K562 (cell line): ENCODE measurements around the gene CREB3L1. TPM values are rescaled to one million over a fixed set of nuclear protein-coding genes. Genes with fewer than 3 reads are reported as not detected.

Experiments
- ARID1B ChIP-seq: fragments of 450-650 bp; IDR thresholded peaks from 2 replicates; pipeline ENCODE4 v1.6.1; 2016; ENCODE audit warnings: antibody characterized with exemption, mild to moderate bottlenecking, inconsistent platforms
- ARID2 ChIP-seq: fragments of 450-650 bp; IDR thresholded peaks from 2 replicates; pipeline ENCODE4 v1.6.1; 2017; ENCODE audit warnings: antibody characterized with exemption, mild to moderate bottlenecking
- BHLHE40 ChIP-seq: IDR thresholded peaks from 2 replicates; pipeline ENCODE4 v1.6.1; 2011; ENCODE audit warnings: low read length, improper control_type of control experiment
- CHD2 ChIP-seq: IDR thresholded peaks from 2 replicates; pipeline ENCODE4 v1.6.1; 2011; ENCODE audit warnings: low read depth, low read length
- CUX1 ChIP-seq: fragments of 200-800 bp; sonication (Bioruptor generic); IDR thresholded peaks from 2 replicates; pipeline ENCODE4 v1.6.1; 2016; ENCODE audit warnings: missing genetic modification characterization, missing compliant biosample characterization
- DACH1 ChIP-seq: fragments of 450-650 bp; IDR thresholded peaks from 2 replicates; pipeline ENCODE4 v1.6.1; 2018; ENCODE audit not compliant: partially characterized antibody
- DIDO1 ChIP-seq: fragments of 450-650 bp; IDR thresholded peaks from 2 replicates; pipeline ENCODE4 v1.6.1; 2016; ENCODE audit warnings: low read depth, missing biosample characterization, missing genetic modification characterization
- EP400 ChIP-seq: fragments of 450-650 bp; IDR thresholded peaks from 2 replicates; pipeline ENCODE4 v1.6.1; 2017; ENCODE audit warnings: antibody characterized with exemption, mild to moderate bottlenecking, moderate library complexity
- FOXM1 ChIP-seq, 2 experiments: fragments of 450-650 bp in 1 of 2; sonication (generic) in 1 of 2; formaldehyde crosslinking in 1 of 2; IDR thresholded peaks; 2 replicates each; pipeline versions ENCODE4 v1.6.1 to v1.9.0; 2017 to 2022; ENCODE audit warnings: low read depth in 2 of 2, mild to moderate bottlenecking in 2 of 2, missing genetic modification reagents in 1 of 2, moderate library complexity in 1 of 2
- FOXO4 ChIP-seq: fragments of 450-650 bp; formaldehyde crosslinking; IDR thresholded peaks from 2 replicates; pipeline ENCODE4 v1.4.0; 2020; ENCODE audit warnings: mild to moderate bottlenecking, moderate library complexity
- HDAC8 ChIP-seq: fragments of 450-650 bp; IDR thresholded peaks from 2 replicates; pipeline ENCODE4 v1.6.1; 2016; ENCODE audit warnings: mild to moderate bottlenecking, missing genetic modification characterization, moderate library complexity, missing compliant biosample characterization
- MAFG ChIP-seq: fragments of 450-650 bp; conservative IDR thresholded peaks from 2 replicates; pipeline ENCODE4 v1.6.1; 2016; ENCODE audit warnings: missing genetic modification characterization, missing compliant biosample characterization
- STAT6 ChIP-seq: sonication (generic); formaldehyde crosslinking; IDR thresholded peaks from 2 replicates; pipeline ENCODE4 v1.8.1; 2023; ENCODE audit warnings: mild to moderate bottlenecking, missing genetic modification reagents
- THRB ChIP-seq: fragments of 450-650 bp; formaldehyde crosslinking; conservative IDR thresholded peaks from 2 replicates; pipeline ENCODE4 v1.4.0; 2022; ENCODE audit warnings: mild to moderate bottlenecking, missing genetic modification characterization
- ZFPM2 ChIP-seq: fragments of 250-450 bp; sonication (Bioruptor Pico); IDR thresholded peaks from 2 replicates; pipeline ENCODE4 v1.5.1; 2022; ENCODE audit warnings: mild to moderate bottlenecking
- ZNF41 ChIP-seq: fragments of 250-450 bp; sonication (Bioruptor Pico); conservative IDR thresholded peaks from 2 replicates; pipeline ENCODE4 v1.4.0; 2020; ENCODE audit warnings: mild to moderate bottlenecking
- ZNF77 ChIP-seq: fragments of 250-450 bp; sonication (Bioruptor Pico); IDR thresholded peaks from 2 replicates; pipeline ENCODE4 v1.5.0; 2020
- polyA plus RNA-seq, 8 experiments: library from polyadenylated mRNA; depleted of rRNA in 4 of 8; stranded (reverse) in 5 of 8; unstranded in 3 of 8; fragments of >200 nt; fragmentation: Nextera tagmentation in 2 of 8; fragmentation: Illumina TruSeq in 1 of 8; extraction: Ambion mirVana in 2 of 8; extraction: Trizol in 1 of 8; gene quantifications; 2 replicates each; pipeline versions ENCODE4 v1.2.1 to v1.2.3, GENCODE V29; 2011 to 2014; ENCODE audit warnings: inconsistent platforms in 1 of 8, missing spikeins in 1 of 8
- total RNA-seq, 7 experiments: library from RNA; depleted of rRNA in 6 of 7; stranded (reverse); fragments of >200 nt in 6 of 7; fragmentation: Illumina TruSeq in 2 of 7; extraction: Trizol in 2 of 7; gene quantifications; 2 replicates each; pipeline versions ENCODE4 v1.2.1 to v1.2.3, GENCODE V29; 2011 to 2021; ENCODE audit warnings: low replicate concordance in 1 of 7

The CREB3L1 gene
- total and polyA plus RNA-seq, 9 of the 15 experiments (the other 6 are each of a cell fraction or from before 2014, with no cell fraction given) = 1.2 to 27.6 (median 3.7) TPM

- peak; percentile 69; the same call in 1 of the 2 replicates for TF ChIP-seq CUX1 (CRISPR knock-in tag)
- no peak for TF ChIP-seq STAT6
- no peak for TF ChIP-seq ZFPM2 (CRISPR knock-in tag)
- peak; percentile 49; the same call in 1 of the 2 replicates for TF ChIP-seq MAFG (tag)
- TF ChIP-seq BHLHE40 = 0 out of 2 replicates have a peak, but pooled peaks have one; percentile 10
- TF ChIP-seq CHD2 = peak; percentile 49; the same call in 1 of the 2 replicates
- peak; percentile 92 for TF ChIP-seq ARID1B
- TF ChIP-seq EP400 = peak; percentile 95
- TF ChIP-seq ZNF41 = no peak
- no peak for TF ChIP-seq THRB
- TF ChIP-seq DACH1 = no peak
- TF ChIP-seq HDAC8 (tag) = peak; percentile 38; the same call in 1 of the 2 replicates
- no peak for TF ChIP-seq ARID2
- no peak for TF ChIP-seq ZNF77 (CRISPR knock-in tag)
- TF ChIP-seq FOXM1 (IDR thresholded peaks at IDR 0.05; ENCODE audit: low read depth) = peak; percentile 46; the same call in 1 of the 2 replicates
- no peak for TF ChIP-seq FOXM1 (CRISPR knock-in tag; IDR thresholded peaks at IDR 0.05; ENCODE audit: low read depth)
- no peak for TF ChIP-seq DIDO1
- no peak for TF ChIP-seq FOXO4
Measured at GRCh38 chr11:46237248-46238077, 40.0 kb upstream of the CREB3L1 start (continued).
